HCT116 (cell line): ENCODE data around the gene SIGMAR1. TPM values are rescaled to one million over a fixed set of nuclear protein-coding genes. Genes with fewer than 3 reads are reported as not detected.

Experiments used
- ATAC-seq: fragments of 200-7000 bp; cut with Tn5 transposase; 2 replicates; pipeline ENCODE4 v1.9.1; 2020; ENCODE audit warnings: mild to moderate bottlenecking, moderate library complexity
- BruUV-seq: library from RNA; stranded (reverse); fragments of 400-500 nt; replicated peaks from 2 replicates; lab custom pipeline; 2021; lab: Mats Ljungman, UMichigan
- CTCF ChIA-PET: fragments of 300-600 bp; sonication (Branson Sonifier 250); formaldehyde crosslinking; loops from one replicate; lab custom pipeline; 2021; ENCODE audit warnings: antibody characterized with exemption; lab: Charles Lee
- POLR2A ChIA-PET: fragments of 300-600, 350-600 bp; sonication (Branson Sonifier 250); formaldehyde crosslinking; loops from one replicate; lab custom pipeline; 2021; ENCODE audit warnings: antibody characterized with exemption; lab: Charles Lee
- RAD21 ChIA-PET, 2 experiments: fragments of 300-600 bp; sonication (Branson Sonifier 250); formaldehyde crosslinking; loops; one replicate each; lab custom pipeline; 2023; ENCODE audit warnings: low total read pairs in 2 of 2; ENCODE audit not compliant: uncharacterized antibody in 2 of 2, unreplicated experiment in 2 of 2, low non-redundant PET in 1 of 2; lab: Charles Lee
- DNase-seq: peaks from one replicate; pipeline ENCODE4 v3.0.0-alpha.2; 2010; ENCODE audit warnings: low read depth, low spot score
- H2AFZ ChIP-seq: fragments of 200-600 bp; shearing (Covaris generic), sonication (generic); 2 replicates; pipeline ENCODE4 v1.6.1; 2017; ENCODE audit warnings: low read depth, mixed run types, mixed read lengths, antibody characterized with exemption, low read length; ENCODE audit not compliant: poor library complexity, severe bottlenecking
- H3K27ac ChIP-seq: 2 replicates; pipeline ENCODE4 v1.5.1; 2012; ENCODE audit warnings: low read depth, low read length
- H3K27me3 ChIP-seq: fragments of 200-600 bp; sonication (generic); 2 replicates; pipeline ENCODE4 v1.6.1; 2016; ENCODE audit warnings: mixed run types, low read length, mixed read lengths; ENCODE audit not compliant: insufficient read depth
- H3K36me3 ChIP-seq, 2 experiments: fragments of 200-500 bp in 1 of 2; fragments of 200-600 bp in 1 of 2; sonication (Bioruptor generic) in 1 of 2; sonication (generic) in 1 of 2; 2 replicates each; pipeline versions ENCODE4 v1.5.1 to v1.6.1; 2014 to 2016; ENCODE audit warnings: low read length in 2 of 2, inconsistent platforms in 1 of 2, mixed read lengths in 1 of 2, mixed run types in 1 of 2; ENCODE audit not compliant: insufficient read depth in 2 of 2, control insufficient read depth in 1 of 2
- H3K4me1 ChIP-seq, 2 experiments: fragments of 200-600 bp in 1 of 2; sonication (generic) in 1 of 2; 2 replicates each; pipeline versions ENCODE4 v1.5.1 to v1.6.1; 2012 to 2017; ENCODE audit warnings: low read length in 2 of 2, inconsistent platforms in 1 of 2, mild to moderate bottlenecking in 1 of 2, mixed read lengths in 1 of 2, mixed run types in 1 of 2, moderate library complexity in 1 of 2; ENCODE audit not compliant: insufficient read depth in 2 of 2, control insufficient read depth in 1 of 2
- H3K4me2 ChIP-seq: fragments of 200-600 bp; sonication (generic); 2 replicates; pipeline ENCODE4 v1.6.1; 2017; ENCODE audit warnings: mixed run types, low read length, mixed read lengths
- H3K4me3 ChIP-seq, 2 experiments: fragments of 200-600 bp in 1 of 2; sonication (generic) in 1 of 2; replicated peaks in 1 of 2; 2 replicates each; pipeline ENCODE4 v1.5.1; 2011 to 2016; ENCODE audit warnings: low read length in 2 of 2, control low read depth in 1 of 2, low read depth in 1 of 2, mild to moderate bottlenecking in 1 of 2, mixed read lengths in 1 of 2, mixed run types in 1 of 2
- H3K79me2 ChIP-seq: fragments of 200-600 bp; sonication (generic); 2 replicates; pipeline ENCODE4 v1.6.1; 2017; ENCODE audit warnings: mild to moderate bottlenecking, mixed run types, low read length, moderate library complexity, mixed read lengths; ENCODE audit not compliant: insufficient read depth
- H3K9ac ChIP-seq: fragments of 200-600 bp; sonication (generic); 2 replicates; pipeline ENCODE4 v1.6.1; 2016; ENCODE audit warnings: low read length, mixed read lengths
- H3K9me2 ChIP-seq: fragments of 200-600 bp; sonication (generic), shearing (Covaris generic); 2 replicates; pipeline ENCODE4 v1.6.1; 2017; ENCODE audit warnings: mixed run types, mild to moderate bottlenecking, moderate library complexity; ENCODE audit not compliant: insufficient read depth
- H3K9me3 ChIP-seq, 2 experiments: fragments of 200-500 bp in 1 of 2; fragments of 200-600 bp in 1 of 2; sonication (Bioruptor generic) in 1 of 2; sonication (generic) in 1 of 2; 2 replicates each; pipeline ENCODE4 v1.6.1; 2014 to 2017; ENCODE audit warnings: low read length in 2 of 2, mixed read lengths in 2 of 2, inconsistent platforms in 1 of 2, low read depth in 1 of 2, mild to moderate bottlenecking in 1 of 2, mixed run types in 1 of 2, moderate library complexity in 1 of 2; ENCODE audit not compliant: control insufficient read depth in 1 of 2, insufficient read depth in 1 of 2
- H4K20me1 ChIP-seq: fragments of 200-600 bp; sonication (generic), shearing (Covaris generic); 2 replicates; pipeline ENCODE4 v1.6.1; 2017; ENCODE audit warnings: mixed run types, mild to moderate bottlenecking, moderate library complexity; ENCODE audit not compliant: insufficient read depth
- CBX3 ChIP-seq: IDR thresholded peaks from 2 replicates; pipeline ENCODE4 v1.6.1; 2012; ENCODE audit warnings: low read depth
- ELF1 ChIP-seq: IDR thresholded peaks from 2 replicates; pipeline ENCODE4 v1.6.1; 2012; ENCODE audit warnings: low read depth, borderline replicate concordance
- EZH2 ChIP-seq: fragments of 200-600 bp; sonication (generic); IDR thresholded peaks from 2 replicates; pipeline ENCODE4 v1.6.1; 2017; ENCODE audit warnings: antibody characterized with exemption, mixed run types
- EZH2phosphoT487 ChIP-seq: fragments of 200-600 bp; IDR thresholded peaks from 2 replicates; pipeline ENCODE4 v1.6.1; 2018; ENCODE audit warnings: antibody characterized with exemption, borderline replicate concordance
- FOSL1 ChIP-seq: IDR thresholded peaks from 2 replicates; pipeline ENCODE4 v1.6.1; 2012; ENCODE audit warnings: low read depth
- JUND ChIP-seq: IDR thresholded peaks from 2 replicates; pipeline ENCODE4 v1.6.1; 2012
- MAX ChIP-seq: IDR thresholded peaks from 2 replicates; pipeline ENCODE4 v1.6.1; 2012
- POLR2A ChIP-seq: IDR thresholded peaks from 2 replicates; pipeline ENCODE4 v1.7.0; 2011; ENCODE audit warnings: borderline replicate concordance; ENCODE audit not compliant: insufficient read depth, insufficient read length; ENCODE audit errors: extremely low read depth
- POLR2AphosphoS5 ChIP-seq: IDR thresholded peaks from 2 replicates; pipeline ENCODE4 v1.6.1; 2011; ENCODE audit warnings: mild to moderate bottlenecking, low read depth, low read length, moderate library complexity
- RAD21 ChIP-seq: IDR thresholded peaks from 2 replicates; pipeline ENCODE4 v1.6.1; 2012; ENCODE audit warnings: low read depth, mild to moderate bottlenecking
- SIN3A ChIP-seq: IDR thresholded peaks from 2 replicates; pipeline ENCODE4 v1.6.1; 2012; ENCODE audit warnings: low read depth
- SP1 ChIP-seq: IDR thresholded peaks from 2 replicates; pipeline ENCODE4 v1.6.1; 2012; ENCODE audit warnings: low read depth
- SRF ChIP-seq: IDR thresholded peaks from 2 replicates; pipeline ENCODE4 v1.6.1; 2012; ENCODE audit warnings: low read depth
- TCF7L2 ChIP-seq: IDR thresholded peaks from 2 replicates; pipeline ENCODE4 v1.7.0; 2011; ENCODE audit warnings: borderline replicate concordance, inconsistent platforms; ENCODE audit not compliant: insufficient read depth, insufficient read length; ENCODE audit errors: extremely low read depth
- ZFX ChIP-seq: fragments of 450-650 bp; IDR thresholded peaks from 2 replicates; pipeline ENCODE4 v1.6.1; 2017
- ZNF274 ChIP-seq: fragments of 200-500 bp; sonication (Bioruptor generic); IDR thresholded peaks from 2 replicates; pipeline ENCODE4 v1.6.1; 2014; ENCODE audit warnings: mild to moderate bottlenecking, low read depth, low read length, inconsistent platforms
- intact Hi-C: fragments of 100-400 bp; cut with micrococcal nuclease; formaldehyde crosslinking; loops from 2 replicates; pipeline ENCODE4 v1.10.0; 2022
- total RNA-seq: library from RNA; stranded (reverse); gene quantifications from one replicate; pipeline ENCODE4 v1.2.1, GENCODE V29; 2021; ENCODE audit not compliant: unreplicated experiment
- TF ChIP-seq, protein P1 (sequence below): IDR thresholded peaks from 2 replicates; pipeline ENCODE4 v1.6.1; 2011; ENCODE audit warnings: mild to moderate bottlenecking, low read length, moderate library complexity; ENCODE audit not compliant: insufficient replicate concordance; ENCODE audit errors: extremely low read depth
- TF ChIP-seq, protein P2 (sequence below), 3 experiments: fragments of 200-600 bp in 1 of 3; sonication (generic) in 1 of 3; IDR thresholded peaks in 2 of 3; conservative IDR thresholded peaks in 1 of 3; 2 replicates each; pipeline ENCODE4 v1.5.1; 2012 to 2017; ENCODE audit warnings: low read depth in 2 of 3, low read length in 2 of 3, antibody characterized with exemption in 1 of 3, borderline replicate concordance in 1 of 3, control low read depth in 1 of 3, mild to moderate bottlenecking in 1 of 3, mixed read lengths in 1 of 3, mixed run types in 1 of 3, moderate library complexity in 1 of 3; ENCODE audit not compliant: insufficient read depth in 1 of 3

Gene SIGMAR1
- total RNA-seq, 1 experiment from 2014 or later, result 109 TPM

GRCh38 chr9:34635556-34635955 is 2.0 kb downstream of the SIGMAR1 start:
- Histone ChIP-seq H3K4me1 (peaks cover 10 to 35% of the 10 kb centered on the region in 2 experiments; a peak in 3 of 4 replicates), H3K27me3 (no peaks in the 10 kb centered on the region), H3K9me2 (no peaks in the 10 kb centered on the region), H4K20me1 (no peaks in the 10 kb centered on the region), H2AFZ (no peak overlapping the region), H3K27ac (no peak overlapping the region), H3K9me3 (no peaks in the 10 kb centered on the region), H3K4me3 (peak overlapping the region; percentile 15 to 94; a peak in 3 of 4 replicates), H3K4me2 (peak overlapping the region; percentile 95), H3K36me3 (peaks cover 0 to 12% of the 10 kb centered on the region in 2 experiments; a peak in 2 of 4 replicates), H3K9ac (peak overlapping the region; percentile 24; the same call in 1 of the 2 replicates), H3K79me2 (peaks cover 27% of the 10 kb centered on the region)
- intact Hi-C loops, result no loop called here
- TF ChIP-seq, protein P1, sequence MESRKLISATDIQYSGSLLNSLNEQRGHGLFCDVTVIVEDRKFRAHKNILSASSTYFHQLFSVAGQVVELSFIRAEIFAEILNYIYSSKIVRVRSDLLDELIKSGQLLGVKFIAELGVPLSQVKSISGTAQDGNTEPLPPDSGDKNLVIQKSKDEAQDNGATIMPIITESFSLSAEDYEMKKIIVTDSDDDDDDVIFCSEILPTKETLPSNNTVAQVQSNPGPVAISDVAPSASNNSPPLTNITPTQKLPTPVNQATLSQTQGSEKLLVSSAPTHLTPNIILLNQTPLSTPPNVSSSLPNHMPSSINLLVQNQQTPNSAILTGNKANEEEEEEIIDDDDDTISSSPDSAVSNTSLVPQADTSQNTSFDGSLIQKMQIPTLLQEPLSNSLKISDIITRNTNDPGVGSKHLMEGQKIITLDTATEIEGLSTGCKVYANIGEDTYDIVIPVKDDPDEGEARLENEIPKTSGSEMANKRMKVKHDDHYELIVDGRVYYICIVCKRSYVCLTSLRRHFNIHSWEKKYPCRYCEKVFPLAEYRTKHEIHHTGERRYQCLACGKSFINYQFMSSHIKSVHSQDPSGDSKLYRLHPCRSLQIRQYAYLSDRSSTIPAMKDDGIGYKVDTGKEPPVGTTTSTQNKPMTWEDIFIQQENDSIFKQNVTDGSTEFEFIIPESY, result no peak
- TF ChIP-seq MAX, result no peak
- no peak for TF ChIP-seq ZNF274
- no peak for TF ChIP-seq FOSL1
- TF ChIP-seq RAD21, result no peak
- no peak for TF ChIP-seq SP1
- TF ChIP-seq SRF, result no peak
- TF ChIP-seq, protein P2, sequence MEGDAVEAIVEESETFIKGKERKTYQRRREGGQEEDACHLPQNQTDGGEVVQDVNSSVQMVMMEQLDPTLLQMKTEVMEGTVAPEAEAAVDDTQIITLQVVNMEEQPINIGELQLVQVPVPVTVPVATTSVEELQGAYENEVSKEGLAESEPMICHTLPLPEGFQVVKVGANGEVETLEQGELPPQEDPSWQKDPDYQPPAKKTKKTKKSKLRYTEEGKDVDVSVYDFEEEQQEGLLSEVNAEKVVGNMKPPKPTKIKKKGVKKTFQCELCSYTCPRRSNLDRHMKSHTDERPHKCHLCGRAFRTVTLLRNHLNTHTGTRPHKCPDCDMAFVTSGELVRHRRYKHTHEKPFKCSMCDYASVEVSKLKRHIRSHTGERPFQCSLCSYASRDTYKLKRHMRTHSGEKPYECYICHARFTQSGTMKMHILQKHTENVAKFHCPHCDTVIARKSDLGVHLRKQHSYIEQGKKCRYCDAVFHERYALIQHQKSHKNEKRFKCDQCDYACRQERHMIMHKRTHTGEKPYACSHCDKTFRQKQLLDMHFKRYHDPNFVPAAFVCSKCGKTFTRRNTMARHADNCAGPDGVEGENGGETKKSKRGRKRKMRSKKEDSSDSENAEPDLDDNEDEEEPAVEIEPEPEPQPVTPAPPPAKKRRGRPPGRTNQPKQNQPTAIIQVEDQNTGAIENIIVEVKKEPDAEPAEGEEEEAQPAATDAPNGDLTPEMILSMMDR (IDR thresholded peaks at IDR 0.05 in 2 of 3, conservative IDR thresholded peaks at IDR 0.05 in 1 of 3; ENCODE audit: borderline replicate concordance in 1 of 3, insufficient read depth in 1 of 3, low read depth in 2 of 3, low read length in 2 of 3), result no peak
- TF ChIP-seq POLR2AphosphoS5, result no peak
- no peak for TF ChIP-seq EZH2phosphoT487
- TF ChIP-seq ZFX, result no peak
- no peak for TF ChIP-seq CBX3
- no peak for TF ChIP-seq ELF1
- TF ChIP-seq POLR2A, result no peak
- TF ChIP-seq EZH2, result no peak
- TF ChIP-seq SIN3A, result no peak
- no peak for TF ChIP-seq JUND
- no peak for TF ChIP-seq TCF7L2
- POLR2A ChIA-PET, result interaction anchor here (1.3 kb wide), 1 partner anchor 15 kb away, joined by 4 read pairs; the partner anchor contains the start of gene DCTN3
- CTCF ChIA-PET, result interaction anchor here (0.9 to 2.2 kb wide), 3 partner anchors 22 to 257 kb away, joined by 3 to 8 read pairs (median 4); no protein-coding TSS in a partner anchor
- no peak for ATAC-seq
- no peak for DNase-seq
- RAD21 ChIA-PET, result no interaction called here
- no TSS peak for BruUV-seq
